ENCODE data around the gene GGTLC3.
"Not testable (repeated sequence)": the region's sequence is repeated elsewhere in the genome, so short reads cannot be mapped to it uniquely, and the experiment has no call there.

The GGTLC3 gene

GRCh38 chr22:18518061-18518460 is at the start of gene GGTLC3:
Gene GGTLC3 (minus strand): TSS chr22:18518161. CDS start chr22:18517897, 264 bp downstream.
- not testable (repeated sequence) for DNase-seq

GRCh38 chr22:18560099-18560974 is 42.4 kb upstream of the GGTLC3 start:
- DNase-seq = not testable (repeated sequence)

- not testable (repeated sequence) for DNase-seq
Measured at GRCh38 chr22:18558939-18559338, 41.0 kb upstream of the GGTLC3 start.

- DNase-seq = not testable (repeated sequence)
Measured at GRCh38 chr22:18558516-18558915, 40.6 kb upstream of the GGTLC3 start.

GRCh38 chr22:18554280-18555256 is 36.6 kb upstream of the GGTLC3 start:
- DNase-seq = not testable (repeated sequence)

- not testable (repeated sequence) for DNase-seq
Measured at GRCh38 chr22:18552839-18553597, 35.1 kb upstream of the GGTLC3 start.

- DNase-seq = not testable (repeated sequence)
Measured at GRCh38 chr22:18551046-18551445, 33.1 kb upstream of the GGTLC3 start.

- DNase-seq = not testable (repeated sequence)
Measured at GRCh38 chr22:18549458-18550179, 31.7 kb upstream of the GGTLC3 start.

- not testable (repeated sequence) for DNase-seq
Measured at GRCh38 chr22:18544615-18545014, 26.7 kb upstream of the GGTLC3 start.

GRCh38 chr22:18543400-18543799 is 25.4 kb upstream of the GGTLC3 start:
- not testable (repeated sequence) for DNase-seq

- DNase-seq = not testable (repeated sequence)
Measured at GRCh38 chr22:18539994-18540393, 22.0 kb upstream of the GGTLC3 start.

GRCh38 chr22:18534315-18534714 is 16.4 kb upstream of the GGTLC3 start:
- DNase-seq = not testable (repeated sequence)

- not testable (repeated sequence) for DNase-seq
Measured at GRCh38 chr22:18533633-18534032, 15.7 kb upstream of the GGTLC3 start.

- not testable (repeated sequence) for DNase-seq
Measured at GRCh38 chr22:18529416-18530145, 11.6 kb upstream of the GGTLC3 start.

- DNase-seq = not testable (repeated sequence)
Measured at GRCh38 chr22:18528597-18529415, 10.8 kb upstream of the GGTLC3 start.

- not testable (repeated sequence) for DNase-seq
Measured at GRCh38 chr22:18527752-18528596, 10.0 kb upstream of the GGTLC3 start, which contains the start of gene TMEM191B. Gene TMEM191B (plus strand): TSS chr22:18527802. CDS start chr22:18527981, 179 bp downstream.

GRCh38 chr22:18523328-18523727 is 5.4 kb upstream of the GGTLC3 start:
- DNase-seq = not testable (repeated sequence)

GRCh38 chr22:18522762-18523161 is 4.8 kb upstream of the GGTLC3 start:
- DNase-seq = not testable (repeated sequence)

GRCh38 chr22:18513454-18513853 is 4.5 kb downstream of the GGTLC3 start:
- DNase-seq = not testable (repeated sequence)
